GM18951 (cell line): Measurements from ENCODE around the gene SLC19A3.
"Not testable (repeated sequence)": the region's sequence is repeated elsewhere in the genome, so short reads cannot be mapped to it uniquely, and the experiment has no call there.

Source experiments
- POLR2A ChIP-seq: IDR thresholded peaks from 4 replicates; pipeline ENCODE4 v1.6.1; 2011; ENCODE audit warnings: mild to moderate bottlenecking; ENCODE audit not compliant: insufficient read length, insufficient read depth; ENCODE audit errors: extremely low read depth
- in situ Hi-C: fragments of 300-500 bp; cut with MboI; formaldehyde crosslinking; loops from one replicate; pipeline ENCODE4 v1.12.0; 2022; ENCODE audit warnings: low sequenced_read_pairs, mixed read lengths, inconsistent platforms; ENCODE audit not compliant: unreplicated experiment

The SLC19A3 gene

DNA sequence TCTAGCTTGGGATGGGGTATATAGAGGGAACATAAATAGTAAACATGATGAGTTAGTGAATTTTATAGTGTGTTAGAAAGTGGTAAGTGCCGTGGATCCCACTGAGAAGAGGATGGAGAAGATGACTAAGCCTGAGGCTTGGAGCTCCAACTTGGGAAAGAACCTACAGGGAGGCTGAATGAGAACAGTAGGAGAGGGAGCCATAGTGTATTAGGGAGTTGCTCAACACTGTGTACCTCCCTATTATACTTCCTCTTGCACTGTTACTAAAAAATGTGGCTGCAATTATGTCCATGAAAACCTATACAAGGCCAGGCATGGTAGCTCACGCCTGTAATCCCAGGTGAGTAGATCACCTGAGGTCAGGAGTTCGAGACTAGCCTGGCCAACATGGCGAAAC is 2.9 kb upstream of the SLC19A3 start:
- in situ Hi-C loops: no loop called here
- no peak for TF ChIP-seq POLR2A

DNA sequence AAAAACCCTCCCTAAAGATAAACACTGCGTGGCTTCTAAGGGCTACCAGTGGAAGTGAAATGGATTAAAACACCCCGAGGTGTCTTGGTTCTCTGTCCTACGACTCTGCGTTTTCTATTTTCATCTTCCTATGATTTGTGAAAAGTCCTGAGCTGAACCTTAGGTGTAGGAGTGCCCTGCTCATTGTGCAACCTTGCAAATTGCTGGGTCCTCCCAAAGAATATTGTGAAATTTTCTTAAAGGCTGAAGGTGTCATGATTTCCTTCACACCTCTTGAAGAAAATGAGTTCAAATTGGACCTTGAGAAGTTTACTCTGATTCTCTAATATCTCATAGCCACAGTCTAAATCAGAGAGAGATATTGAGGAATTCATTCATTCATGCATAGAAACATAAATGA is 1.8 kb upstream of the SLC19A3 start:
- no peak for TF ChIP-seq POLR2A
- in situ Hi-C loops: no loop called here

DNA sequence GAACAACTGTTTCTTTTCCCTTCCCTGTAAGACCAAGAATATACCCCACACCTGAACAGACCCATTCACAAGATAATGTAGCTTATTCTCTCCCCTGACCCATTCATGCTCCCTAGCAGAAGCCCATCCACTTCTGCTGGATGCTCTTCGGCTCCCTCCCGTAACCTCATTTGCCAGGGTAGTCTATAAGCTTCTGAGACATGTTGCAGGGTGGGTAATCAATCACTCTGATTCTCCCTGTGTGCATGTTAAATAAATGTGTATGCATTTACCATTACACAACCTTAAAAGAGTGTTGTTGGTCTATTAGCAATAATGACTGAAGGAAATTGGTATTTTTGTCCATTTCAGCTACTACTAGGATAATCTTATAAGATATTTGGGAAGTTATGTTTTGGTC is 1.3 kb downstream of the SLC19A3 start:
- in situ Hi-C loops: no loop called here
- no peak for TF ChIP-seq POLR2A

DNA sequence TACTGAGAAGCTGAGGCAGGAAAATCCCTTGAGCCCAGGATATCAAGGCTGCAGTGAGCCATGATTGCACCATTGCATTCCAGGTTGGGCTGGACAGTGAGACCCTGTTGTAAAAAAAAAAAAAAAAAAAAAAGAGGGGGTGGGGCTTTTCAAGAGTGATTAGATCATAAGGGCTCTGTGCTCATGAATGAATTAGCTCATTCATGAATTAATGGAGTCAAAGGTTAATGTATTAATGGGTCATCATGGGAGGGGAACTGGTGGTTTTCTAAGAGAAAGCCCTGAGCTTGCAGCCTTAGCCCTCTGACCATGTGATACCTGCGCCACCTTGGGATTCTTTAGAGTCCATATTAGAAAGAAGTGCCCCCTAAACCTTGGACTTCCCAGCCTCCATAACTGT is 4.5 kb downstream of the SLC19A3 start:
- TF ChIP-seq POLR2A: no peak
- in situ Hi-C loops: no loop called here

DNA sequence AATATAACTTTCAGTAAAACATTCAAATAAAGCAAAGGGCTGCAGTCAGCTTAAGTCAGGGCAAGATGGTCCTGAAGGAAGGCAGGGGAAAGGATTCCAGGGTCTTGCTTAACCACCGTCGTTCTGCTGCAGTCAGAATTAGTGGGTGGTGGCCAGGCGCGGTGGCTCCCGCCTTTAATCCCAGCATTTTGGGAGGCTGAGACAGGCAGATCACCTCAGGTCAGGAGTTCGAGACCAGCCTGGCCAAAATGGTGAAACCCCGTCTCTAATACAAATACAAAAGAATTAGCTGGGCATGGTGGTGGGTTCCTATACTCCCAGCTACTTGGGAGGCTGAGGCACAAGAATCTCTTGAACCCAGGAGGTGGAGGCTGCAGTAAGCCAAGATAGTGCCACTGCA is 6.8 kb downstream of the SLC19A3 start:
- no peak for TF ChIP-seq POLR2A
- in situ Hi-C loops: no loop called here

GRCh38 chr2:227707390-227707789 is 10.4 kb downstream of the SLC19A3 start:
- in situ Hi-C loops: no loop called here
- no peak for TF ChIP-seq POLR2A

GRCh38 chr2:227706859-227707258 is 11.0 kb downstream of the SLC19A3 start:
- in situ Hi-C loops: no loop called here
- TF ChIP-seq POLR2A: no peak

GRCh38 chr2:227703961-227704360 is 13.9 kb downstream of the SLC19A3 start:
- no peak for TF ChIP-seq POLR2A
- in situ Hi-C loops: no loop called here

GRCh38 chr2:227703280-227703732 is 14.5 kb downstream of the SLC19A3 start:
- no peak for TF ChIP-seq POLR2A
- in situ Hi-C loops: no loop called here

GRCh38 chr2:227701556-227701955 is 16.3 kb downstream of the SLC19A3 start:
- TF ChIP-seq POLR2A: no peak
- in situ Hi-C loops: no loop called here

GRCh38 chr2:227696990-227697679 is 20.7 kb downstream of the SLC19A3 start:
- TF ChIP-seq POLR2A: no peak
- in situ Hi-C loops: no loop called here

DNA sequence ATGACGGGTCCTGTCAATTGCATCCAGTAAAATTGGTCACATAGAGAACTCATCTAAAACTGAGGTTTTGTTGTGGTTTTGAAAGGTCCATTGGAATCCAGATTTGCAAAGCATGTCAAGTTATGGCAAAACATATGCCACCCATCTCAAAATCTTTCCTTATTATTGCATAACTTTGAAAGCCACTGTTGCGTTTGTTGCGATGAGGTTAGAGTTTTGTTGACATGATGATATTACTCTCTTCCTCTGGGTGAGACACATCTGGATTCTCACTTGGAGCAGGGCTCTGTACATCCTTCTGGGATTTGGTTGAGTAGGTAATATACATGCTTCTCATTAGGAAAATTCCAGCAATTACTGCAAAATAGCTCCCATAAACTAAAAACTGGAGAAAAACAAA is 30.6 kb downstream of the SLC19A3 start:
- TF ChIP-seq POLR2A: no peak
- in situ Hi-C loops: no loop called here

- in situ Hi-C loops: no loop called here
- TF ChIP-seq POLR2A: no peak
Observed at GRCh38 chr2:227684258-227684657, 33.6 kb downstream of the SLC19A3 start.

DNA sequence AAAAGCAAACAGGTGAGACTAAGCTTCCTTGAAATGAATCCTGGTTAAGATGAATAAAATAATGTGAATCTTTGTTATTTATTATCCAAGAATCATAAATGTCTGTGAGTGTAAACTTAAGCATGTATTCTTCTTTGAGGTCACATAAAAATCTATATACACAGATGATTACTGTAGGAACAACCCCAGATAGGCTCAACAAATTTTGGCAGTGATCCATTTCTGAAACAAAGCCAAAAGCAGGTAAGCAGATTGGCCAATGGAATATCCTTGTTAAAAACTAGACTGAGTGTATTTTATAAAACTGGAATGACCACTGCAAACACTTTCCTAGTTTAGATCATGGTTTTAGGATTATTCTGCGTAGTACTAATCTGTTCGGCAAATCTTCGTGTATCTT is 39.9 kb downstream of the SLC19A3 start:
- no peak for TF ChIP-seq POLR2A
- in situ Hi-C loops: no loop called here

DNA sequence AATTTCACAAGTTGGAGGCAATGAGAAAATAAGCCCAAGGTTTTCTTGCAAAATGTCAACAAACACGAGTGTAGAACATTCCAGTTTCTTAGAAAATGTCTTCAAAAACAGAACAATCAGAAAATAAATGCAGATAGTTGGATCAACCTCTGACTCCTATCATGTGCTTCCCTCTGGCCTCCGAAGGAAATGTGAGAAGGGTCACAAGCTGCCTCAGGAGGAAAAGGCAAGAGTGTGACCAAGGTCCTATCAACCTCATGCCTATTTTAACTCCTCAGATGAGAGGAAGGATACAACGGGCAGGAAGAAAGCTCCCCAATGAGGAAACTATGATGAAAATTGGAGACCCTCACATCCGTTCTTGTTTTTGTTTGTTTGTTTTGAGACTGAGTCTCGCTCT is 43.3 kb downstream of the SLC19A3 start:
- TF ChIP-seq POLR2A: no peak
- in situ Hi-C loops: no loop called here

- in situ Hi-C loops: not testable (repeated sequence)
Observed at GRCh38 chr2:227673620-227674019, 44.2 kb downstream of the SLC19A3 start.
